Panc1 (cell line): ENCODE results near the gene ZNF613. TPM values are rescaled to one million over a fixed set of nuclear protein-coding genes. Genes with fewer than 3 reads are reported as not detected.

Experiments used
- ATAC-seq: fragments of 200-7000 bp; cut with Tn5 transposase; 2 replicates; pipeline ENCODE4 v1.9.1; 2020; ENCODE audit warnings: mild to moderate bottlenecking, moderate library complexity
- BruUV-seq: library from RNA; stranded (reverse); fragments of 400-500 nt; replicated peaks from 2 replicates; lab custom pipeline; 2021; lab: Mats Ljungman, UMichigan
- CTCF ChIA-PET: fragments of 300-600 bp; sonication (Branson Sonifier 250); formaldehyde crosslinking; loops from one replicate; lab custom pipeline; 2022; ENCODE audit warnings: antibody characterized with exemption; lab: Charles Lee
- POLR2A ChIA-PET: fragments of 300-600 bp; sonication (Branson Sonifier 250); formaldehyde crosslinking; loops from one replicate; lab custom pipeline; 2022; ENCODE audit warnings: antibody characterized with exemption; lab: Charles Lee
- DNase-seq: peaks from one replicate; pipeline ENCODE4 v3.0.0-alpha.2; 2010; ENCODE audit warnings: low read depth, low spot score
- H3K27ac ChIP-seq: 2 replicates; pipeline ENCODE4 v1.5.1; 2011; ENCODE audit warnings: mild to moderate bottlenecking, low read length, inconsistent platforms
- H3K27me3 ChIP-seq: fragments of 200-500 bp; sonication (Bioruptor generic); 2 replicates; pipeline ENCODE4 v1.6.0; 2014; ENCODE audit warnings: low read length, inconsistent platforms; ENCODE audit not compliant: control insufficient read depth, insufficient read depth
- H3K36me3 ChIP-seq: fragments of 200-500 bp; sonication (Bioruptor generic); 2 replicates; pipeline ENCODE4 v1.5.1; 2014; ENCODE audit warnings: inconsistent platforms, mild to moderate bottlenecking, low read length, moderate library complexity; ENCODE audit not compliant: control insufficient read depth, insufficient read depth
- H3K4me1 ChIP-seq: 2 replicates; pipeline ENCODE4 v1.5.1; 2011; ENCODE audit warnings: inconsistent platforms, mild to moderate bottlenecking, low read length, moderate library complexity; ENCODE audit not compliant: control insufficient read depth, insufficient read depth
- H3K4me3 ChIP-seq, 2 experiments: 2 replicates each; pipeline ENCODE4 v1.5.1; 2011 to 2012; ENCODE audit warnings: low read depth in 2 of 2, low read length in 2 of 2, mild to moderate bottlenecking in 2 of 2, inconsistent platforms in 1 of 2, moderate library complexity in 1 of 2
- H3K9me3 ChIP-seq: fragments of 200-500 bp; sonication (Bioruptor generic); 2 replicates; pipeline ENCODE4 v1.5.1; 2014; ENCODE audit warnings: low read depth, mild to moderate bottlenecking, inconsistent platforms, low read length, moderate library complexity; ENCODE audit not compliant: control insufficient read depth, insufficient read depth
- CTCF ChIP-seq: fragments of 450-650 bp; IDR thresholded peaks from 2 replicates; pipeline ENCODE4 v1.5.1; 2017; ENCODE audit warnings: mild to moderate bottlenecking
- POLR2AphosphoS5 ChIP-seq: IDR thresholded peaks from 2 replicates; pipeline ENCODE4 v1.6.1; 2012; ENCODE audit warnings: mild to moderate bottlenecking, low read depth, low read length, moderate library complexity
- REST ChIP-seq, 2 experiments: IDR thresholded peaks; 2 replicates each; pipeline ENCODE4 v1.6.1; 2011 to 2012; ENCODE audit warnings: low read depth in 2 of 2, control low read depth in 1 of 2, low read length in 1 of 2, mild to moderate bottlenecking in 1 of 2, moderate library complexity in 1 of 2; ENCODE audit not compliant: insufficient read depth in 1 of 2
- SIN3A ChIP-seq: IDR thresholded peaks from 2 replicates; pipeline ENCODE4 v1.6.1; 2012; ENCODE audit warnings: low read depth, mild to moderate bottlenecking, low read length, moderate library complexity, borderline replicate concordance; ENCODE audit not compliant: insufficient read depth
- TCF7L2 ChIP-seq: IDR thresholded peaks from 2 replicates; pipeline ENCODE4 v1.6.1; 2011; ENCODE audit warnings: mild to moderate bottlenecking, low read depth, low read length, inconsistent platforms
- in situ Hi-C: cut with HindIII; loops from 2 replicates; pipeline ENCODE4 v1.10.0; 2016; ENCODE audit warnings: low sequenced_read_pairs, low pct_unique_long_range_greater_than_20kb
- intact Hi-C: fragments of 100-400 bp; cut with micrococcal nuclease; formaldehyde crosslinking; loops from one replicate; pipeline ENCODE4 v1.10.0; 2022; ENCODE audit not compliant: unreplicated experiment
- total RNA-seq: library from RNA; stranded (reverse); gene quantifications from one replicate; pipeline ENCODE4 v1.2.1, GENCODE V29; 2021; ENCODE audit not compliant: unreplicated experiment

The ZNF613 gene
- total RNA-seq, 1 experiment from 2014 or later: 3.1 TPM

- H3K36me3 ChIP-seq: no peaks in the 10 kb centered on the region; the same call in none of the 2 replicates
- intact Hi-C loops (no loop called here), in situ Hi-C loops (no loop called here)
- H3K27ac ChIP-seq: peak overlapping the region; percentile 92
- H3K27me3 ChIP-seq: no peaks in the 10 kb centered on the region
- TF ChIP-seq POLR2AphosphoS5: no peak
- no peak for TF ChIP-seq CTCF
- no peak for TF ChIP-seq SIN3A
- no peak for TF ChIP-seq REST (IDR thresholded peaks at IDR 0.05; ENCODE audit: insufficient read depth in 1 of 2, low read depth in 2 of 2, low read length in 1 of 2)
- no peak for TF ChIP-seq TCF7L2
- peak overlapping the region; percentile 64 to 80 for H3K4me3 ChIP-seq
- no TSS peak for BruUV-seq
- POLR2A ChIA-PET: no interaction called here
- no peak for ATAC-seq
- peaks cover 11% of the 10 kb centered on the region; the same call in 1 of the 2 replicates for H3K9me3 ChIP-seq
- H3K4me1 ChIP-seq: no peaks in the 10 kb centered on the region
- no peak for DNase-seq
- CTCF ChIA-PET: no interaction called here
Measured at GRCh38 chr19:51927859-51928258, 587 bp downstream of the ZNF613 start.

GRCh38 chr19:51931921-51932320 is 4.6 kb downstream of the ZNF613 start:
- CTCF ChIA-PET: no interaction called here
- Histone ChIP-seq H3K27me3 (no peaks in the 10 kb centered on the region), H3K4me1 (no peaks in the 10 kb centered on the region), H3K27ac (no peak overlapping the region), H3K36me3 (no peaks in the 10 kb centered on the region; the same call in none of the 2 replicates), H3K9me3 (peaks cover 11% of the 10 kb centered on the region; the same call in 1 of the 2 replicates), H3K4me3 (no peak overlapping the region)
- intact Hi-C loops: no loop called here
- in situ Hi-C loops: no loop called here
- BruUV-seq: no TSS peak
- no peak for ATAC-seq
- POLR2A ChIA-PET: no interaction called here
- DNase-seq: no peak
- no peak for TF ChIP-seq TCF7L2
- TF ChIP-seq CTCF: no peak
- no peak for TF ChIP-seq POLR2AphosphoS5
- TF ChIP-seq REST (IDR thresholded peaks at IDR 0.05; ENCODE audit: insufficient read depth in 1 of 2, low read depth in 2 of 2, low read length in 1 of 2): no peak
- TF ChIP-seq SIN3A: no peak
